SK-N-SH treated with all-trans-retinoic acid at 6 μM for 48 hours (cell line): ENCODE results near the gene USP49.

Experiments used
- ATAC-seq: fragments of 200-7000 bp; cut with Tn5 transposase; 3 replicates; pipeline ENCODE4 v1.9.1; 2020; ENCODE audit warnings: mild to moderate bottlenecking, moderate library complexity
- ARNTL ChIP-seq: fragments of 450-650 bp; formaldehyde crosslinking; IDR thresholded peaks from 2 replicates; pipeline ENCODE4 v1.5.0; 2020; ENCODE audit warnings: low read depth, mild to moderate bottlenecking, moderate library complexity, borderline replicate concordance
- BACH2 ChIP-seq: fragments of 250-450 bp; sonication (Bioruptor Pico); IDR thresholded peaks from 2 replicates; pipeline ENCODE4 v1.9.0; 2021; ENCODE audit warnings: mild to moderate bottlenecking, borderline replicate concordance
- CREB5 ChIP-seq: fragments of 250-450 bp; sonication (Bioruptor Pico); IDR thresholded peaks from 2 replicates; pipeline ENCODE4 v1.5.1; 2020; ENCODE audit warnings: low read depth, mild to moderate bottlenecking, moderate library complexity
- CSRNP3 ChIP-seq: fragments of 250-450 bp; sonication (Bioruptor Pico); IDR thresholded peaks from 2 replicates; pipeline ENCODE4 v1.5.1; 2021; ENCODE audit warnings: mild to moderate bottlenecking, moderate library complexity
- ESRRG ChIP-seq: fragments of 250-450 bp; sonication (Bioruptor Pico); IDR thresholded peaks from 2 replicates; pipeline ENCODE4 v1.6.1; 2021; ENCODE audit warnings: mild to moderate bottlenecking
- GLIS3 ChIP-seq: fragments of 250-450 bp; sonication (Bioruptor Pico); IDR thresholded peaks from 2 replicates; pipeline ENCODE4 v1.5.0; 2020; ENCODE audit warnings: mild to moderate bottlenecking, moderate library complexity
- ISL1 ChIP-seq: fragments of 250-450 bp; sonication (Bioruptor Pico); IDR thresholded peaks from 2 replicates; pipeline ENCODE4 v2.1.2; 2022; ENCODE audit warnings: mild to moderate bottlenecking, moderate library complexity
- OSR1 ChIP-seq: fragments of 250-450 bp; sonication (Bioruptor Pico); IDR thresholded peaks from 2 replicates; pipeline ENCODE4 v1.8.0; 2022; ENCODE audit warnings: moderate library complexity, mild to moderate bottlenecking, inconsistent platforms
- PATZ1 ChIP-seq: fragments of 250-450 bp; sonication (Bioruptor Pico); IDR thresholded peaks from 2 replicates; pipeline ENCODE4 v1.8.0; 2020; ENCODE audit warnings: mild to moderate bottlenecking, moderate library complexity, borderline replicate concordance
- PPARA ChIP-seq: fragments of 250-450 bp; sonication (Bioruptor Pico); IDR thresholded peaks from 2 replicates; pipeline ENCODE4 v1.5.0; 2020; ENCODE audit warnings: mild to moderate bottlenecking, borderline replicate concordance
- SNAI2 ChIP-seq: fragments of 250-450 bp; sonication (Bioruptor Pico); IDR thresholded peaks from 2 replicates; pipeline ENCODE4 v1.5.0; 2020; ENCODE audit warnings: mild to moderate bottlenecking, moderate library complexity
- TCF4 ChIP-seq: fragments of 250-450 bp; sonication (Bioruptor Pico); IDR thresholded peaks from 2 replicates; pipeline ENCODE4 v1.8.0; 2021; ENCODE audit warnings: mild to moderate bottlenecking, moderate library complexity, borderline replicate concordance
- TOX ChIP-seq: fragments of 250-450 bp; sonication (Bioruptor Pico); IDR thresholded peaks from 2 replicates; pipeline ENCODE4 v1.8.0; 2021; ENCODE audit warnings: mild to moderate bottlenecking, moderate library complexity, borderline replicate concordance
- TSHZ2 ChIP-seq: fragments of 250-450 bp; sonication (Bioruptor Pico); IDR thresholded peaks from 2 replicates; pipeline ENCODE4 v1.5.0; 2020; ENCODE audit warnings: mild to moderate bottlenecking, moderate library complexity
- ZC3H10 ChIP-seq: fragments of 250-450 bp; sonication (Bioruptor Pico); IDR thresholded peaks from 2 replicates; pipeline ENCODE4 v1.5.1; 2021; ENCODE audit warnings: mild to moderate bottlenecking, moderate library complexity
- ZFP3 ChIP-seq: fragments of 250-450 bp; sonication (Bioruptor Pico); IDR thresholded peaks from 2 replicates; pipeline ENCODE4 v1.5.0; 2020; ENCODE audit warnings: mild to moderate bottlenecking, moderate library complexity
- ZFP30 ChIP-seq: fragments of 450-650 bp; formaldehyde crosslinking; IDR thresholded peaks from 2 replicates; pipeline ENCODE4 v1.5.0; 2022; ENCODE audit warnings: mild to moderate bottlenecking, moderate library complexity
- ZNF565 ChIP-seq: fragments of 450-650 bp; formaldehyde crosslinking; conservative IDR thresholded peaks from 2 replicates; pipeline ENCODE4 v1.5.0; 2020; ENCODE audit warnings: low read depth, mild to moderate bottlenecking, moderate library complexity
- ZNF70 ChIP-seq: fragments of 450-650 bp; formaldehyde crosslinking; IDR thresholded peaks from 2 replicates; pipeline ENCODE4 v1.5.0; 2020; ENCODE audit warnings: mild to moderate bottlenecking, moderate library complexity
- ZNF8 ChIP-seq: fragments of 450-650 bp; formaldehyde crosslinking; IDR thresholded peaks from 2 replicates; pipeline ENCODE4 v1.5.0; 2020; ENCODE audit warnings: mild to moderate bottlenecking, moderate library complexity

USP49 gene

GRCh38 chr6:41763470-41763869 lies 131.7 kb downstream of the USP49 start:
- TF ChIP-seq ZFP30 (CRISPR knock-in tag) = no peak
- TF ChIP-seq PATZ1 (CRISPR knock-in tag) = no peak
- TF ChIP-seq PPARA = no peak
- TF ChIP-seq TSHZ2 = no peak
- no peak for TF ChIP-seq TCF4
- TF ChIP-seq ZNF8 = no peak
- TF ChIP-seq BACH2 (CRISPR knock-in tag) = no peak
- no peak for TF ChIP-seq SNAI2 (CRISPR knock-in tag)
- TF ChIP-seq ZC3H10 (CRISPR knock-in tag) = no peak
- TF ChIP-seq ESRRG (CRISPR knock-in tag) = no peak
- TF ChIP-seq ISL1 (CRISPR knock-in tag) = no peak
- TF ChIP-seq GLIS3 (CRISPR knock-in tag) = no peak
- no peak for TF ChIP-seq CSRNP3
- TF ChIP-seq OSR1 = no peak
- no peak for ATAC-seq

GRCh38 chr6:41759905-41760579 lies 135.1 kb downstream of the USP49 start:
- no peak for TF ChIP-seq ZC3H10 (CRISPR knock-in tag)
- TF ChIP-seq GLIS3 (CRISPR knock-in tag) = no peak
- TF ChIP-seq PATZ1 (CRISPR knock-in tag) = no peak
- no peak for TF ChIP-seq SNAI2 (CRISPR knock-in tag)
- no peak for TF ChIP-seq ZNF70 (CRISPR knock-in tag)
- no peak for TF ChIP-seq ZNF565
- no peak for TF ChIP-seq TOX
- no peak for TF ChIP-seq ZFP3 (CRISPR knock-in tag)
- TF ChIP-seq BACH2 (CRISPR knock-in tag) = no peak
- TF ChIP-seq TCF4 = no peak
- TF ChIP-seq CREB5 (CRISPR knock-in tag) = no peak
- no peak for TF ChIP-seq ESRRG (CRISPR knock-in tag)
- TF ChIP-seq, all 23 proteins: peak for 0
- ATAC-seq = no peak

- no peak for ATAC-seq
- no peak for TF ChIP-seq ARNTL (CRISPR knock-in tag)
Measured at GRCh38 chr6:41759106-41759904, 135.9 kb downstream of the USP49 start.
